Lower leg skin (tissue), 4 donors: ENCODE results near the gene PTPN1. TPM values are rescaled to one million over a fixed set of nuclear protein-coding genes. Genes with fewer than 3 reads are reported as not detected.

ENCODE experiments used
- DNase-seq, 2 donors: peaks; one replicate each; pipeline ENCODE4 v3.0.0-alpha.2; 2019; ENCODE audit warnings: low spot score in 2 of 2
- H3K4me3 ChIP-seq: fragments of 200-600 bp; sonication (generic); 2 replicates; pipeline ENCODE4 v1.5.1; 2017; ENCODE audit warnings: mild to moderate bottlenecking, low read depth; ENCODE audit not compliant: poor library complexity, severe bottlenecking
- CTCF ChIP-seq, 3 donors: fragments of 450-650 bp; IDR thresholded peaks; one replicate each; pipeline ENCODE4 v1.5.1; 2016; ENCODE audit warnings: antibody characterized with exemption in 3 of 3, mild to moderate bottlenecking in 3 of 3, moderate library complexity in 2 of 3
- POLR2A ChIP-seq, 2 donors: fragments of 450-650 bp; IDR thresholded peaks; one replicate each; pipeline ENCODE4 v1.6.1; 2016 to 2017; ENCODE audit warnings: antibody characterized with exemption in 2 of 2, mild to moderate bottlenecking in 1 of 2, moderate library complexity in 1 of 2
- WGBS, 2 donors: methylation state at CpG; one replicate each; pipeline ENCODE4 v1.1.5; 2018; 5-methylcytosine and 5-hydroxymethylcytosine counted together
- intact Hi-C: fragments of 100-400 bp; cut with DNase I; formaldehyde crosslinking; loops from one replicate; pipeline ENCODE4 v1.15.0; 2023; ENCODE audit warnings: low total_unique reads
- total RNA-seq, 4 donors: library from RNA; depleted of rRNA; stranded (reverse); fragments of >200 nt; gene quantifications; one replicate each; pipeline ENCODE4 v1.1.0, GENCODE V29; 2016

PTPN1 gene
- total RNA-seq, 4 donors from 2014 or later: 19.1 to 29.8 (median 23.3) TPM

DNA sequence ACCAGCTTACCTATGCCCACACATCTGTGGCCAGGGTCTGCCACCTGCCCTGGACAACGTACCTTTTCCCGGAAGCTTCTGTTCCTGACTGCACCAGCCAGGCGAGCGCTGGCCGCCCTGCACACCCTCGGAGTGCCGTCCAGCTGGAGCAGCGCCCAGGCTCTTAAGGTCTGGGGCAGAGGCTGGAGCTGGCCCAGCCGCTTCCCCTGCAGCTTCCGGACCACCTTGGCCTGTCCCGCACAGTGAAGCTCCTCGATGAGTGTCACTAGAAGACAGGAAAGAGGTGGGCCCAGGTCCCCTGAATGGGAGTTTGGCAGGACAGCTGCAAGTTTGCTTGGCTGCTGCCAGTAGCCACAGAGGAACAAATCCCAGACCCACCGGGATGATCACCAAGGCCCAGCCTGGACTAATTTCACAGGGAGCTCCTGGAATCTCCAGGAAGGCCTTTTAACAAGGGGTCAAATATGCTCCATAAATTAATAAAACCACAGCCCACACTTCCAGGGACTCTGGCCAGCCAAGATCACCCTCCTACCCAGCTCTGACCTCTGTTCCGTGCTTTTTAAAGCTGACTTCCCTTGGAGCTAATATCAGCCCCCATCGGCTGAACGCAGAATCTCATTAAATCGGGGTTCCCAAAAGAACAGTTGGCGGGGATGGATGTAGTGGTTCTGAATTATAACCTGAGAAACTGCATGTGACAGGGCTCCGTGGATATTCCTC lies 82.3 kb downstream of the PTPN1 start:
- 56 to 75% methylated on average over 15 to 19 of the region's 19 CpGs for WGBS, 2 donors
- no peak for TF ChIP-seq CTCF (IDR thresholded peaks at IDR 0.05)
- TF ChIP-seq POLR2A (IDR thresholded peaks at IDR 0.05): no peak
- H3K4me3 ChIP-seq: no peak overlapping the region
- intact Hi-C loops: no loop called here
- no peak for DNase-seq

DNA sequence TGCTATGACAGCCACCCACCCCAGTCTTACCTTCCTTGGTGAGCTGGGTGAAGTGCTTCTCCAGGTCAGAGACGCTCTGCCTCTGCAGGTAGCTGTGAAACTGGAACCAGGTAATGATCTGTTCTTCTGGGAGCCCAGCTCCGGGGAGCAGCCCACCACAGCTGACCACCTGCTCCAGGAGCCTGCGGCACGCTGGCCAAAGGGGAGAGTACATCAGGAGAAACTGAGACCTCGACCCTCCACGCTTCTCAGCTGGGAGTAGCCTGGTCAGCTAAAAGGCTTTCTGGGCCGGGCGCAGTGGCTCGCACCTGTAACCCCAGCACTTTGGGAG lies 82.8 kb downstream of the PTPN1 start:
- H3K4me3 ChIP-seq: no peak overlapping the region
- intact Hi-C loops: no loop called here
- WGBS, 2 donors: 93% methylated on average over 9 of the region's 9 CpGs
- no peak for DNase-seq
- TF ChIP-seq POLR2A (IDR thresholded peaks at IDR 0.05): no peak
- TF ChIP-seq CTCF (IDR thresholded peaks at IDR 0.05): no peak

DNA sequence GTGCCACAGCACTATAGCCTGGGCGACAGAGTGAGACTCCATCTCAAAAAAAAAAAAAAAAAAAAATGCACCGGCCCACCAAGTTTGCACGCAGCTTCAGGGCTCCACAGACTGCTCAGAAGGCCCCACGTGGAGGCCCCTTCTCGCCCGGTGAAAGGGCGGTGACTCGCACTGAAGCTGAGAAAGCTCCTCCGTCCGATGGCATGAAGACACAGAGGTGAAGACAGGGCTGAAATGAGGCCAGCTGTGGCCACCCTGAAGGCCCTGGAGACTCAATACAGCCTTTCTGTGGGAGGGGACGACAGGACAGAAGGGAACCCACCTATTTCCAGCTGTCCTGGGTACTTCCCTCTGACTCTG lies 84.0 kb downstream of the PTPN1 start:
- intact Hi-C loops: no loop called here
- DNase-seq: no peak
- TF ChIP-seq POLR2A (IDR thresholded peaks at IDR 0.05) (no peak), CTCF (IDR thresholded peaks at IDR 0.05) (no peak)
- no peak overlapping the region for H3K4me3 ChIP-seq
- 62 to 75% methylated on average over 11 of the region's 11 CpGs for WGBS, 2 donors

- intact Hi-C loops: no loop called here
- no peak for DNase-seq
- TF ChIP-seq CTCF (IDR thresholded peaks at IDR 0.05) (no peak), POLR2A (IDR thresholded peaks at IDR 0.05) (no peak)
- H3K4me3 ChIP-seq: no peak overlapping the region
- whole genome bisulfite sequencing, 2 donors: 30 to 45% methylated on average over 19 of the region's 19 CpGs
Measured at GRCh38 chr20:50594591-50595432, 84.6 kb downstream of the PTPN1 start.

- DNase-seq: no peak
- H3K4me3 ChIP-seq: no peak overlapping the region
- intact Hi-C loops: no loop called here
- WGBS, 2 donors: 49 to 50% methylated on average over 6 of the region's 6 CpGs
- no peak for TF ChIP-seq POLR2A (IDR thresholded peaks at IDR 0.05)
- no peak for TF ChIP-seq CTCF (IDR thresholded peaks at IDR 0.05)
Measured at GRCh38 chr20:50595433-50595895, 85.3 kb downstream of the PTPN1 start.
